Effector memory CD4-positive, alpha-beta T cell (primary cell): ENCODE data around the gene RUVBL1.
A peak's percentile ranks its signal among the peaks of the same experiment; 100 is the strongest.

Experiments
- DNase-seq, 3 donors: peaks; one replicate each; pipeline ENCODE4 v3.0.0-alpha.2; 2020
- H3K27ac ChIP-seq: 2 replicates; pipeline ENCODE4 v1.7.0; 2013; ENCODE audit warnings: mild to moderate bottlenecking, low read length, moderate library complexity; ENCODE audit not compliant: insufficient read depth, poor library complexity, severe bottlenecking
- H3K27me3 ChIP-seq: replicated peaks from 2 replicates; pipeline ENCODE4 v1.7.0; 2013; ENCODE audit warnings: mild to moderate bottlenecking, low read length; ENCODE audit not compliant: insufficient read depth, control insufficient read depth, poor library complexity, severe bottlenecking
- H3K36me3 ChIP-seq: 2 replicates; pipeline ENCODE4 v1.7.0; 2013; ENCODE audit warnings: mild to moderate bottlenecking, low read length, moderate library complexity; ENCODE audit not compliant: control insufficient read depth, insufficient read depth
- H3K4me1 ChIP-seq: 2 replicates; pipeline ENCODE4 v1.7.0; 2013; ENCODE audit warnings: low read length, mild to moderate bottlenecking; ENCODE audit not compliant: control insufficient read depth, insufficient read depth, poor library complexity, severe bottlenecking
- H3K4me3 ChIP-seq: 2 replicates; pipeline ENCODE4 v1.7.0; 2013; ENCODE audit warnings: low read length, low read depth, mild to moderate bottlenecking; ENCODE audit not compliant: insufficient read depth, poor library complexity, severe bottlenecking
- H3K9me3 ChIP-seq: 2 replicates; pipeline ENCODE4 v1.7.0; 2013; ENCODE audit warnings: mild to moderate bottlenecking, low read length, moderate library complexity; ENCODE audit not compliant: control insufficient read depth
- total RNA-seq, 3 donors: gene quantifications; one replicate each; lab custom pipeline; 2026; lab: John Stamatoyannopoulos, UW

The RUVBL1 gene
- 19.9 to 29.6 (median 23.2) reads per million in 3 donors for total RNA-seq

DNA sequence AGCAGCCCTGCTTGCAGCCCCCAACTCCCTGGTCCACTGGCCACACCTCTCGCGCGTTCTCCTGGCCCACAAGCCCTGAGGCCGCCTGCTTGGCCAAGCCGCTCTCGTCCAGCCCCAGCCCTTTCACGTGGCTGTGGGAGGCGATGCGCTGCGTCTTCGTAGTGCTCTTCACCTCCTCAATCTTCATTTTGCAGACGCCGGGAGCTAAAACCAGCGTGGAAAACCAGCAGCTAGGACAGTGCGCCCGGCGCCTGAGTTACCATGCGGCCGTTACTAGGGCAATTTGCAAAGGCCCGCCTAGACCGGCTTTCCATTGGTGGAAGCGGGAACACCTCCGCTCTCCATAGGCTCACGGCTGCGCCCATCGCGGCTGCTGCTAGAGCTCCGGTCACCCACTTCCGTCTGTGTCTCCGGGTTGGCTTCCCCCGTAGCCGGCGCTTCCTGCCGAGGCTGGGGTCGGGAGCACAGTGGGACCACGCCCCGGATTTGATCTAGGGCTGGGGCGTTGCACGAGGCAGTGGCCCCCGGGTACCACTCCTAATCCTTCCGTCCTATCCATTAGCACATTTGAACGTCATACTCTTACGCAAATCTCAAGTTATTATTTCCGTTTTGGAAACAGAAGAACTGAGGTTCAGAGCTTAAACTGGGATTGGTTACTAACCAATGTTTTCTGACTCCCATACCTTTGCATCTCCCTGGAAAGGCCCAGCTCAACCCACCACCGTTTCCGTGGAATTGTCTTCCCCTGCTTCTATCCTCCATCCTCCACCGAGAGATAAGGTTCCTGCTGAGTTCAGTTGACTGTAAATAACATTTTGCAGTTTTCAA lies at the start of gene RUVBL1:
Gene RUVBL1 (minus strand): TSS at position 275 of the 831 bp plus-strand sequence. CDS start 88 bp downstream, at position 187.
- Histone ChIP-seq H3K27me3 (no peaks in the 10 kb centered on the region), H3K4me1 (peaks cover 20% of the 10 kb centered on the region), H3K9me3 (no peaks in the 10 kb centered on the region), H3K27ac (peak within 1 kb of the TSS; percentile 69), H3K4me3 (peak within 1 kb of the TSS; percentile 72), H3K36me3 (no peaks in the 10 kb centered on the region)
- peak; percentile 91 to 96 (median 94) for DNase-seq

DNA sequence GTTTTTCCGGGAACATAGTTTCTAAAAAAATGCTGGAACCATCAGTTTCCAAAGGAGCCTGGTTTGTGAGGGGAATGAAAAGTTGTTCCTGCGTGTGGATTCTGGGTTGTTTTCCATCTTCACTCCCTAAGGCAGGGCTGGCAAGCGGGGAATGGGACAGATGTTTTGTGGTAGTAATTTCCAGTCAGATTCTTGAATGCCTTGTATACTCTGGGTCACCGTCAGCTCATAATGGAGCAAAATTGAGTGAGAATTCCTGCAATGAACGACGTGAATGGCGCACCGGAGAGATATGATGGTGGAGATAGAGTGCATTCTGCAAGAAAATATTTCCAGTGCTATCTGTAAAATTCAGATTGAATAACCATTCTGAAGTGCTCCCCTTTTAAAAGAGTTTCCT lies 49.6 kb upstream of the RUVBL1 start:
- Histone ChIP-seq H3K27ac (no peak overlapping the region), H3K9me3 (no peaks in the 10 kb centered on the region), H3K4me3 (no peak overlapping the region), H3K4me1 (no peaks in the 10 kb centered on the region), H3K36me3 (no peaks in the 10 kb centered on the region), H3K27me3 (no peaks in the 10 kb centered on the region)
- no peak for DNase-seq

DNA sequence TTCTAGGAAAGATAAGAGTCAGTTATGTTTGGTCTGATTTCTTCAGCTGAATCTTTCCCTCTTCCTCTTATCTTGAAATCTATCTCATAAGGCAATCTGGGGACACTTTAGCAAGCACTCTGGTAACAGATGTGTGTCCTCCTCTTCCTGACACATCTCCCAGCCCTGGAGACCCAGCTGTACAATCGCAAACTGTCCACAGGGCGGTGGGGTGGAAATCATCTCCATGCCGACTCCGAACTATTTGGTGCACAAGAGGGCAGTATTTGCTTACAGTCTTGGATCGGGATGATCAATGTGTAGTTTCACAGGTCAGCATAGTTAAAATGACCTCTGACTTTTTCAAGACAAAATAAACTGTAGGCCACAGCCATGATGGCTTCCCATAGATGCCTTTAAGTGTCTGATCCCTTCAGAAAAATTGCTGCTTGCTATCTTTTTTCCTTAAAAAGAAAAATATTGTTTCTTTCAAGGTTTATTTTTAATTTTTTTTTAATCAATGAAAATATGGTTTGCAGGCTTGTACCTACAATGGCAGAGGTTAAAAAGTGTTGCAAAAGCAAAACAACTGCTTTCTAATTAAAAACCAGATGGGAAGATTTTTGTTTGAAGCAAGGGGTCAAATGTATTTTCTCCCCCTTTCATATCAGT lies 47.4 kb upstream of the RUVBL1 start:
- no peaks in the 10 kb centered on the region for H3K9me3 ChIP-seq

DNA sequence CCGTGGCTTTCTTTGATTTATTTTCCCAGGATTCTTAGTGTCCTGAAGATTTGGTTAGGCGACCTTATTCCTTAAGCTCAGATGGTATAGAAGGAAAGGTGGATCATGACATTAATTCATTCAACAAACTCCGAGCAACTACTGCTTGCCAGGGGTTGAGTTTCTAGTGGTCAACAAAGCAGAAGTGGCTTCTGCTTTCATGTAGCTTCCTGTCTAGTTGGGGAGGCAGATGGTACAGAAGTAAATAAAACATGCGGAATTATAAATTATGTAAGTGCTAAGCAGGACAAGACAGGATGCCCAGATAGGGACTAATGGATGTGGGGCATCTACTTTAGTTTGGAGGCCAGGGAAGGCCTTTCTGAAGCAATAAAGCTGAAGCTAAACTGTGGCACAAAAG lies 45.2 kb upstream of the RUVBL1 start:
- Histone ChIP-seq H3K9me3 (no peaks in the 10 kb centered on the region), H3K36me3 (no peaks in the 10 kb centered on the region), H3K4me1 (no peaks in the 10 kb centered on the region), H3K4me3 (no peak overlapping the region), H3K27me3 (no peaks in the 10 kb centered on the region), H3K27ac (no peak overlapping the region)
- DNase-seq: no peak

More for the DNA sequence above, 47.4 kb upstream of the RUVBL1 start:
- Histone ChIP-seq H3K27ac (no peak overlapping the region), H3K36me3 (no peaks in the 10 kb centered on the region), H3K27me3 (no peaks in the 10 kb centered on the region), H3K4me1 (no peaks in the 10 kb centered on the region), H3K4me3 (no peak overlapping the region)
- DNase-seq: no peak

DNA sequence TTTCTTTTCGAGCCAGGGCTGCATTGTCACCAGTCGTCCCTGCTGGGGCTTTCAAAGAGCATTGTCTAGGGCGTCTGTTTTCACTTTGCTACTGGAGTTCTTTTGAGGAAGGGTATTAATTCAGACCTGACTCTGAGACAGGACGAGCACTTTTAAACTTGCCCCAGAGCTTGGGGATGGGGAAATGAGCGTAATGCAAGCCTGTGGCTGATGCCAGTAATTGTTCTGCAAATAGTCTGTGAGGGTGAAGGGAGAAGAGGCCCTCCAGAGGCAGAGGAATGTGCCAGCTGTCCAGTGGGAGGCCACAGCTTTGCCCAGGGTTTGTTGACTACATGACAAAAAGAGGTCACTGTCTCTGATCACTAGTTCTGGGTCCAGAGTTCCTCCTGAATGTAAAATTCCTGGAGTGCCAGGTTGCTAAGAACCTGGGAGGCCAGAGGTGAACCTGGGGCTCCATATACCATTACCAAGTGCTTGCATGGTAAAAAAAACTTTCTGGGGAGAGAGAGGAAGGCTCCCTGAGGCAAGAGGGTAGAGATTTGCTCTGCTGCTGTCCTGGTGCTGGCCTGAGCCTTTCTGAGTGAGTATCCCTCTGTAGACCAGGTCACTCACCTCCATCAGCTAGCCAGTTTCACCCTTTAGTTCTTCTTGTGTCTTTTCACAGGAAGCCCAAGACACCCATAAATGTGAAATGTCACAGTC lies 44.5 kb upstream of the RUVBL1 start:
- no peak for DNase-seq
- Histone ChIP-seq H3K4me1 (no peaks in the 10 kb centered on the region), H3K36me3 (no peaks in the 10 kb centered on the region), H3K4me3 (no peak overlapping the region), H3K27ac (no peak overlapping the region), H3K27me3 (no peaks in the 10 kb centered on the region), H3K9me3 (no peaks in the 10 kb centered on the region)

DNA sequence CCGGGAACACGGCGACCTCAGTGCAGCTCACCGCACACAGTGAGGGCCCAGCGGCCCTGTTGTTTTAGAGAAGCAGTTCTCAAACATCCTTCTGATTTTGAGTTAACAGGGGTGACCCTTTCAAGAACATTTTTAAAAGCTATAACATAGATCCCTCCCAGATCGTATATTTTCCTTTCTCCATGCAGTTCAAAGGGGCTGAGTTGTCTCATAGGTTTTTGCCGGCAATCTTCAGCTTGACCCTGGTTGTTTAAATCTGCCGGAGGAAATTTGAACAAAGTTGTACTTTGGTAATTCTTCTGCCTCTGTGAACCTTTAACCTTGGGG lies 44.0 kb upstream of the RUVBL1 start:
- Histone ChIP-seq H3K36me3 (no peaks in the 10 kb centered on the region), H3K27ac (no peak overlapping the region), H3K9me3 (no peaks in the 10 kb centered on the region), H3K27me3 (no peaks in the 10 kb centered on the region), H3K4me3 (no peak overlapping the region), H3K4me1 (no peaks in the 10 kb centered on the region)
- no peak for DNase-seq

DNA sequence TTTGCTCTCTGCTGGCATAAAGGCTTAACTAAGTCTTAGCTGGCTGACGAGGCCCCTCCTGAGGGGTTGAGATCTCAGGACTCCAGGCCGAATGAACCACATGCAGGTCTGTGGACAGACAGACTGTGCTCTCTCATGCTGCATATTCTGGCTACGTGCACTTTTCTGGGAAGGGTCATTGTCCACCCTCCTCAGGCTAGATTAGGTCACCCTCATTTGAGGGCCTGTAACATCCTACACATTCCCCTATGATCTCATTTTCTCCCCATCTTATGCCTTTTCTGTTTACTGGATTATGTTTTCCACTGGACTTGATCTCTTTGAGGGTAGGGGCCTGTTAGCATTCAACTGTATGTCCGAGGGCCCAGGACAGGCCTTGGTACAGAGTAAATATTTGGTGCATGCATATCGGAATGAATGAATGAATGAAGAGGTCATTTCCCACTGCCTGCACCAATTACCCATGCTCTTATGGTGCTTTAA lies 43.4 kb upstream of the RUVBL1 start:
- Histone ChIP-seq H3K4me1 (no peaks in the 10 kb centered on the region), H3K4me3 (no peak overlapping the region)

DNA sequence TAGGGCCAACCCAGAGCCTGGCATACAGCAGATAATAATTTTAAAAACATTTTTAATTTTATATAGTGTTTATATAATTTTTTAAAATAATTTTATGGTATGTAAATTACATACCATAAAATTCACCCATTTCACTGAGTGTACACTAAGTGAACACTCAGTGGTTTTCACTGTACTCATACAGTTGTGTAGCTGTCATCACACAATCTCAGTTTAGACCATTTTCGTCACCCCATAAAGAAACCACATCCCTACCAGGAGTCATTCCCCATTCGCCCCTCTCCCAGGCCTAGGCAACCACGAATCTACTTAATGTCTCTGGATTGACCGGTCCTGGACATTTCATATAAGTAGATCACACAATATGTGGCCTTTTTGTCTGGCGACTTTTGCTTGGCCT lies 39.8 kb upstream of the RUVBL1 start:
- H3K36me3 ChIP-seq: no peaks in the 10 kb centered on the region
- H3K4me3 ChIP-seq: no peak overlapping the region
- no peaks in the 10 kb centered on the region for H3K27me3 ChIP-seq
- H3K4me1 ChIP-seq: no peaks in the 10 kb centered on the region
- no peaks in the 10 kb centered on the region for H3K9me3 ChIP-seq
- no peak for DNase-seq
- H3K27ac ChIP-seq: no peak overlapping the region

More for the DNA sequence above, 43.4 kb upstream of the RUVBL1 start:
- no peaks in the 10 kb centered on the region for H3K27me3 ChIP-seq
- DNase-seq: no peak
- no peaks in the 10 kb centered on the region for H3K36me3 ChIP-seq
- no peak overlapping the region for H3K27ac ChIP-seq
- no peaks in the 10 kb centered on the region for H3K9me3 ChIP-seq

DNA sequence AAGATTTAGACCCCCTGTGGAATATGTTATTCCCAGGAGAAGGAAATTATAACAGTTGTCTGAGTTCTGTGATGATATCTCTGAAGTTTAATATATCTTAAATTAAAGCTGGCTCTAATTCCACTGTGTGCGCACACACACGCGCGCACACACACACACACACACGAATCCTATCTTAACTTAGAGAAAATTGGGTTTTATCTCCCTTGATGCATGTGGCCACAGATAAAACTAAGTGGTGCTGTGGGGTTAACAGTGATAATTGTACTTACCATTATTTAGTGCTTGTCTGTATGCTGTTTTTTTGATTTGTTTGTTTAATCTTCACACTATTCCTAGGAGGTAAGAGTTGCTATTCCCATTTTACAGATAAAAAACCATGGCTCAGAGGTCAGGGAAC lies 37.0 kb upstream of the RUVBL1 start:
- Histone ChIP-seq H3K36me3 (no peaks in the 10 kb centered on the region), H3K27me3 (no peaks in the 10 kb centered on the region), H3K9me3 (no peaks in the 10 kb centered on the region), H3K4me3 (no peak overlapping the region), H3K4me1 (no peaks in the 10 kb centered on the region), H3K27ac (no peak overlapping the region)
- no peak for DNase-seq
